HG03175 (cell line): Measurements from ENCODE around the gene NPB.

ENCODE experiments used
- ATAC-seq: cut with Tn5 transposase; IDR thresholded peaks from one replicate; pipeline ENCODE4 v1.9.1; 2021; ENCODE audit warnings: mild to moderate bottlenecking, moderate library complexity; ENCODE audit not compliant: unreplicated experiment

The NPB gene

DNA sequence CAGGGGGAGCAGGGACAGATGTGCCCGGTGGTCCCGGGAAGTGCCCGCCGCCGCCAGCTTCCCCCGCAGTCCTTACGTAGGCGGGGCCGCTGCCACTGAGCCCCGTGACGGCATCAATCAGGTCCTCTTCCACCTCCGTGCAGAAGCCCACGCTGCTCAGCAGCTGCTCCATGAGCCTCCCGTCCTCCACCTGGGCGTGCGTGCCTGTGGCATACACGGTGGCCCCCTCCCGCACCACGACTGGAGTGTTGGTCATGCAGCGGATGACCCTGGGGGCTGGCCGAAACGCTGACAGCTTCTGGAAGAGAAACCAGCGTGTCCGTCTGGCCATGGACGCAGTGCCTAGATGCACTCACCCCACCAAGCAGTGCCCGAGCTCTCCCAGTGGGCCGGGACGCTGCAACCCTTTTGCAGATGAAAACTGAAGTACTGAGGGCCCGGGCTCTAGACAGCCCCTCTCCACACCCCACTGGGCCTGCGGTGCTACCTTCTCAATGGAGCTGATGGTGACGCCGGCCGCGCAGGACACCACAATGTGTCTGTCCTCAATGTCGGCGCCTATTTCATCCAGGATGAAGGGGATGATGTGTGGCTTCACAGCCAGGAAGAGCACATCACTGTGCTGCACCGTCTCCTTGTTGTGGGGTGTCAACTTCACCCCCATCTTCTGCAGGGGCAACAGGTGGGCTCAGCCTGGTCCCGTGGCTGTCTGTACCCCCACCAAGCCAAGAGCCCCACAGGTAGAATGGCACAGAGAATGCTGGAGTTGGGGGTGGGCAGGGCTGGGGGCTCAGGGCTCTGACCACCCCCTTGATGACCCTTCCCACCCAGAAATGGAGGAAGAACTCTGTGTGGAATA lies 33.0 kb downstream of the NPB start:
- ATAC-seq = no peak

DNA sequence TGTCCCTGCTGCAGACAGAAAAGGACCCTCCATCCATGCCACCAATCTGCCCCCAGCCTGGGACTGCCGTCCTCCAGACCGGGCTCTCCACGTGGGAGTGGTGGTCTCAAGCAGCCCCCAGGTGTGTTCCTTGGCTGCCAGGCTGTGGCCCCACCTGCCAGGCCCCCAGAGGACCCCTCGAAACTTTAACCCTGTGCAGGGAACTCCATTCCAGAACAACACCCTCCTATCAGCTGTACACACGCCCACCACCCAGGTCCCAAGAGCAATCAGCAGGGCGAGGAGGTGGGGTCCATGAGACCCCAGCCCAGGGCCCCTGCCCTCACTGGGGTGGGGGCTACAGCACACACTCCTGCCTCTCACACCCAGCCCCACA lies 33.7 kb downstream of the NPB start:
- no peak for ATAC-seq

GRCh38 chr17:81939218-81939617 lies 37.2 kb downstream of the NPB start:
- ATAC-seq = no peak

DNA sequence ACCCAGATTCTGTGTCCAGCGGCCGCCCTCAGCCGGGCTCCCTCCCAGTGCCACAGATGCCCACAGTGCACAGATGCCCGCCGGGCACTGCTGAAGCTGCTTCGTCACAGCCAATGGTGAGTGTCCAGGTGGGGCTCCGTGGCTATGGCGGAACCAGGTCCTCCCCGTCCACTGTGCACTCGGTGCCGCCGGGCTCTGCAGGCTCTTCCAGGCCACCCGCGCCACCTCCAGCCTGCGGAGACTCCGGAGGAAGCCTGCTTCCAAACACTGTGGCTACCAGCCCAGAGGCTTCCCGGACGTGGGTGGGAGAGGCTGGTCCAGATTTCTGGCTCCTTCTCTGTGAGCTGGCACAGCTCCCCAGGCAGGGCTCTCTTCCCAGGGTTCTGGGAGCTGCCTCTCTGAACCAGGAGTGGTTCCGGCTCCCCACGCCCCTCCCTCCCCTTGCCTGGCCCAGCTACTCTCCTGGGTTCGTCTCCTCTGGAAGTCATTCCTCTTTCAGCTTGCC lies 37.9 kb downstream of the NPB start:
- ATAC-seq = no peak

DNA sequence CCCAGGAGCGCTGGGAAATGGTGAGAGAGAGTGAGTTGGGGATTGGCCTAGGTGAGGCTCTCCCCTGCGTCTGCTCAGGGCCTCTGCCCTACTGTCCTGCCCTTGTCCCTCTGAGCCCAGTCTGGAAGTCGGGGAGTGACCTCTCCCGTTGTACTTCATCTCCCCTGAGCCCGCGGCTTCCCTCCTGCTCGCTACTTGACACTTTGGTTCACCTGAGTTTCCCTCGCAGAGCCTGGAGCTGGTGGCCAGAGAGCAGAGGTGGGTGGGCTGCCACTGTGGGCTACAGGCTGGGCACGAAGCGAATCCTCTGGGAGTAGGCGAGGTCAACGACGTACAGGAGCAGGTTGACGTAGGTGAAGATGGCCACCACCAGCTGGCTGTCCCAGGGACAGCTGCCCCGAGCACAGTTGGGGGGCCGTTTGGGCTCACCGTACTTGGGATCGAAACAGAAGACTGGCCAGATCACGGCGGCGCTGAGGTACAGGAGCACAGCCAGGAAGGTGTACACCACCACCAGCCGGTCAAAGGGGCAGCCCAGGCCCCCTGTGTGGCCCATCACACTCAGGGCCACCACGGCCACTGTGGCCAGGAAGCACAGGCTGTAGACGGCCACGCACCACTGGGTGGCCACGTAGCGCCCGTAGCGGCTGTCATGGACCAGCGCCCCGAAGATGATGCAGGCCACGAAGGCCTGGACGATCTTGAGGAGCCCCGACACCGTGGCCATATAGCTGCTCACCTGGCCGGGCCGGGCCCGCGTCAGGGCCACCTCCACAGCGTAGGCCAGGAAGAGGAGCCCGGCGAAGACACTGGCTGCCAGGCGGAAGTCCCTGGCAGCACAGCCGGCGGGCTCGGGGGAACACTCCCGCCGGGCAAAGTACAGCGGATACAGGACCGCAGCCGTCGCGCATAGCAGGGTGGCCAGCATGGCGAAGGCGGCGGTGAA lies 38.8 kb downstream of the NPB start:
- no peak for ATAC-seq

GRCh38 chr17:81941484-81942166 lies 39.6 kb downstream of the NPB start:
- no peak for ATAC-seq

DNA sequence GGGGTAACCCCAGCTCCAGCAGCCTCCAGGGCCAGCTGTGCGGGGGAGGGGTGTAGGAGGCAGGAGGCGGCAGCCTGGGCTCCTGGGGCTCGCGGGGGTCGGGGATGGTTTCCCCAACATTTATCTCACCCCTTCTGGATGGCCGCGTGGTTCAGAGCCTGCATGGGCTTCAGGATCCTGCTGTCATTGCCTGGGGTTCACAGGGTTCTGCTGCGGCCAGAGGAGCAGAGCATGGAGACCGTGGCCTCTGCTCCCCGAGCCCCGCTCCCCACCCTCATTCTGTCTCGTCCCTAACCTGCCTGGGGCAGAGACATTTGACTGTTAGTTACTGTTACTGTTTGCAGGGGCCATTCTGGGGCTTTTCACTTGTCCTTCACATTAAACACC lies 40.1 kb downstream of the NPB start:
- no peak for ATAC-seq

GRCh38 chr17:81944858-81945257 lies 42.8 kb downstream of the NPB start:
- ATAC-seq = no peak

DNA sequence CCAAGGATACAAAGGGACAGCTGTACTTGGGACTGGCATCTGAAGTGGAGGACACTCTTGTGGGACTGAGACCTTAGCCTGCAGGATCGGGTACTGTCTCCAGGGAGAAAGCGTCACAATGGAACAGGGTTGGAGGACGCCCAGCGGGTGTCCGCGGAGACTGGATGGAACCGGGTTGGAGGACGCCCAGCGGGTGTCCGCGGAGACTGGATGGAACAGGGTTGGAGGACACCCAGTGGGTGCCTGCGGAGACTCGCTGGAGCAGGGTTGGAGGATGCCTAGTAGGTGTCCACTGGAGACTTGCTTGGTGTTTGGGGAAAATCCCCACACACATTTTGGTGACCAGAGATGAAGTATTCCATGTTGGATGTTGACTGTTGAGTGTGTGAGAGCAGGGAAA lies 45.2 kb downstream of the NPB start, which contains the start of gene MYADML2:
Gene MYADML2 (minus strand): TSS at position 45 of the 400 bp plus-strand sequence. CDS start 5,492 bp downstream, outside the sequence.
- no peak for ATAC-seq

DNA sequence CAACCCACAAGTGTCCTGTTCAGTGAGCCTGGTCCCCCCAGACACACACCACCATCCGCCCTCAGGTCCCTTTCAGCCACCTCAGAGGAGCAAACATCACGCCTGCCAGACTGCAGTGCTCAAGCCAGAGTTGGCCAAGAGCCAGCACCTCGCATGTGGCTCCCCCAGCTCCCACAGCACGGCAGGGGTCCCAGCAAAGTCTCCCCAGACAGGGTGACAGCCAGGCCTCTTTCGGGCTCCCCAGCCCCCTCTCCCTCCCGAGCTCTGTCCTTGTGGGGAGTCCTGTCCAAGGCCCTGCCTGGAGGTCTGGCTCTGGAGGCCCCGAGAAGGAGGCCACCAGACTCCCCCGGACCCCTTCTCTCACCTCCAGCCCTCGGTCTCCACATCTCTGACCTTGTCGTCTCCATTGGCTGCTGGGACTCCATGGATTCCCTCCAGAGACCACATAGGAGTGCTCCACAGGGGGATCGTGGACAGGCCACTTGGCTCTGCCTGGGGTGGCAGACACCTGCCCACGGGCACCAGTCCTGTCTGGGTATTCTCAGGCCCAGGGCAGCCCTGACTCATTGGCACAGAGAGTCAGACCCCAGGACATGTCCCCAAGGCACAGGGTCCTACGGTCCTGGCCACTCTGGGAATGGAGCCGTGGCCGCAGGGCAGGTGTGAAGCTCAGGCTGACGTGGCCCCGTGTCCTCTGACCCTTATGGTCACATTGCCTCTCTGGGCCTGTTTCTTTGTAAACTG lies 46.8 kb downstream of the NPB start:
- no peak for ATAC-seq

DNA sequence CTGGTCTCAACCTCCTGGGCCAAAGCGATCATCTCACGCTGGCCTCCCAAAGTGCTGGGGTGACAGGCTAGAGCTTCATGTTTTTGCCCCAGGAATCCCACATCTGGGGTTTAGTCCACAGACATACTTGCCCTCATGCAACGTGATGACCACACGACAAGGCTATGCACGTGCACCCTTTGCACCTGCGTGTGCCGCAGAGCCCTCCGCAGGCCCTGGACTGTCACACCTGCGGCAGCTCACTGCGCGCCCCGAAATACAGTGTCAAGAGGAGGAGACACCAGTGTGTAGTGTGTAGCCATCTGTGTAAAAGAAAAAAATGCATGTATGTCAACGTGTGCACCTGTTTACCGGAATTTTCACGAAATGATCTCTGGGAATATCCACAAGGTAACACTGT lies 48.5 kb downstream of the NPB start:
- no peak for ATAC-seq

GRCh38 chr17:81951785-81952684 lies 50.0 kb downstream of the NPB start:
- ATAC-seq = no peak
